RWPE1 (cell line): ENCODE data around the gene IFNLR1.

Experiments
- CTCF ChIA-PET: fragments of 350-600 bp; sonication (Branson Sonifier 250); formaldehyde crosslinking; extraction: SDS; loops from one replicate; lab custom pipeline; 2021; lab: Yijun Ruan, JAX
- POLR2A ChIA-PET: fragments of 400-600 bp; formaldehyde crosslinking; extraction: SDS; loops from one replicate; lab custom pipeline; 2020; ENCODE audit warnings: antibody characterized with exemption; ENCODE audit not compliant: low non-redundant PET; lab: Yijun Ruan, JAX
- DNase-seq: peaks from one replicate; pipeline ENCODE4 v3.0.0; 2012; ENCODE audit warnings: low spot score
- H3K27ac ChIP-seq: fragments of 450-650 bp; 2 replicates; pipeline ENCODE4 v1.5.1; 2017
- TF ChIP-seq, protein P1 (sequence below): fragments of 450-650 bp; conservative IDR thresholded peaks from 2 replicates; pipeline ENCODE4 v1.5.1; 2017; ENCODE audit warnings: low read depth, mild to moderate bottlenecking

The IFNLR1 gene

GRCh38 chr1:24226749-24227148 lies 39.7 kb upstream of the IFNLR1 start:
- DNase-seq = no peak
- CTCF ChIA-PET = interaction anchor here (0.6 to 1.6 kb wide), 2 partner anchors 26 to 159 kb away, joined by 3 to 4 read pairs; no protein-coding TSS in a partner anchor
- TF ChIP-seq, protein P1, sequence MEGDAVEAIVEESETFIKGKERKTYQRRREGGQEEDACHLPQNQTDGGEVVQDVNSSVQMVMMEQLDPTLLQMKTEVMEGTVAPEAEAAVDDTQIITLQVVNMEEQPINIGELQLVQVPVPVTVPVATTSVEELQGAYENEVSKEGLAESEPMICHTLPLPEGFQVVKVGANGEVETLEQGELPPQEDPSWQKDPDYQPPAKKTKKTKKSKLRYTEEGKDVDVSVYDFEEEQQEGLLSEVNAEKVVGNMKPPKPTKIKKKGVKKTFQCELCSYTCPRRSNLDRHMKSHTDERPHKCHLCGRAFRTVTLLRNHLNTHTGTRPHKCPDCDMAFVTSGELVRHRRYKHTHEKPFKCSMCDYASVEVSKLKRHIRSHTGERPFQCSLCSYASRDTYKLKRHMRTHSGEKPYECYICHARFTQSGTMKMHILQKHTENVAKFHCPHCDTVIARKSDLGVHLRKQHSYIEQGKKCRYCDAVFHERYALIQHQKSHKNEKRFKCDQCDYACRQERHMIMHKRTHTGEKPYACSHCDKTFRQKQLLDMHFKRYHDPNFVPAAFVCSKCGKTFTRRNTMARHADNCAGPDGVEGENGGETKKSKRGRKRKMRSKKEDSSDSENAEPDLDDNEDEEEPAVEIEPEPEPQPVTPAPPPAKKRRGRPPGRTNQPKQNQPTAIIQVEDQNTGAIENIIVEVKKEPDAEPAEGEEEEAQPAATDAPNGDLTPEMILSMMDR = no peak
- POLR2A ChIA-PET = no interaction called here
- no peak overlapping the region for H3K27ac ChIP-seq

DNA sequence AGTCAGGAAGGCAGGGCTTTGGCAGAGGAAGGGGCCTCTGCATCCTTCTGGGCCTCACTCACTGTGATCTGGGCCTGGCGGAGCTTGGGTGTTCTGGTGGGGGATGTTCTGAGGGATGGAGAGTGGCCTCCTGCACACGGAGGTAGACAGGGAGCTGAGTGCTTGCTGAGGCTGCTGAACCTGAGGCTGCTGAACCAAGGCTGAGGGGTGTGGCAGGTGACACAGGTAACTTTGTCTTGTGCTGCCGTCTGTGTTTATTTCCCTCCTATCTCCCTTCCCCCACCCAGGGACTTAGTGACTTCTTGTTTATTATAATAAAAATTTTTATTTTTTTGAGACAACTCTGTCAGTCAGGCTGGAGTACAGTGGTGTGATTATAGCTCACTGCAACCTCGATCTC lies 37.7 kb upstream of the IFNLR1 start:
- ChIA-PET CTCF (no interaction called here), POLR2A (no interaction called here)
- TF ChIP-seq, protein P1 = no peak

GRCh38 chr1:24224086-24224485 lies 37.0 kb upstream of the IFNLR1 start:
- no peak overlapping the region for H3K27ac ChIP-seq
- CTCF ChIA-PET = no interaction called here
- no peak for DNase-seq
- TF ChIP-seq, protein P1 = no peak
- POLR2A ChIA-PET = no interaction called here

More for the DNA sequence above, 37.7 kb upstream of the IFNLR1 start:
- DNase-seq = no peak
- no peak overlapping the region for H3K27ac ChIP-seq

- CTCF ChIA-PET = interaction anchor here (0.6 kb wide), 1 partner anchor 27 kb away, joined by 3 read pairs; no protein-coding TSS in a partner anchor
- H3K27ac ChIP-seq = no peak overlapping the region
- TF ChIP-seq, protein P1 = no peak
- DNase-seq = no peak
- POLR2A ChIA-PET = no interaction called here
These were observed 35.7 kb upstream of the IFNLR1 start for GRCh38 chr1:24222793-24223192.

DNA sequence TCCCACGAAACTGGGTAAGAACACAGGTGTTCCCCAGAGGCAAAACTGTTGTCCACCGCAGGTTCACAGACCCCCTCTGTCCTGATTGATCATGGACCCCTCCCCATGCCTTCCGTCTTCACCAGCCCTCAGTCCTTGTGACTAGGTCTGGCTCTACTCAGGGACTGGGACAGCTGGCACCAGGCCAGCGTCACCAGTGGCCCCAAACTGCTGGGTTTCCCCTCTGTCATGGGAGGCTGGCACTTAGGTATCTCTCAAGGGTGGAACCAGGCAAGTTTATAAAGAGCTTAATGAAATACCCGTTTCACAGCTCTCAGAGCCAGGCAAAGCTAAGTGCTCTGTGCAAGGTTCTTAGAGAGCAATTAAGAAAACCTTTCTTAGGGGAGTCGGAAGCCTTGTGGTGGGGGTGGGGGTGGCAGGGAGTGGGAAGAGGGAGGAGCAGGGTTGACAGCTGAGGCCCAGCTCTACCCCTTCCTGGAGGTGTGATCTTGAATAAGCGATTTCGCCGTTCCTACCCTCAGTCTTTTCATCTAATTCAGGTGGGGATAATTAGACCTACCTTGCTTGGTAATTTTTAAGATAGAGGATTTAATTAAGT lies 35.0 kb upstream of the IFNLR1 start:
- TF ChIP-seq, protein P1 = no peak
- POLR2A ChIA-PET = no interaction called here
- CTCF ChIA-PET = interaction anchor here (0.6 to 0.7 kb wide), 2 partner anchors 27 to 64 kb away, joined by 3 to 4 read pairs; no protein-coding TSS in a partner anchor
- H3K27ac ChIP-seq = no peak overlapping the region
- DNase-seq = no peak

- H3K27ac ChIP-seq = no peak overlapping the region
- DNase-seq = no peak
- POLR2A ChIA-PET = no interaction called here
- TF ChIP-seq, protein P1 = no peak
- CTCF ChIA-PET = no interaction called here
These were observed 34.2 kb upstream of the IFNLR1 start for GRCh38 chr1:24221246-24221645.
